HG02798 (cell line): ENCODE measurements around the gene THEMIS2.
"Not testable (repeated sequence)": the region's sequence is repeated elsewhere in the genome, so short reads cannot be mapped to it uniquely, and the experiment has no call there.

Source experiments
- ATAC-seq: cut with Tn5 transposase; IDR thresholded peaks from one replicate; pipeline ENCODE4 v1.9.1; 2021; ENCODE audit warnings: mild to moderate bottlenecking; ENCODE audit not compliant: unreplicated experiment, poor library complexity

The THEMIS2 gene

DNA sequence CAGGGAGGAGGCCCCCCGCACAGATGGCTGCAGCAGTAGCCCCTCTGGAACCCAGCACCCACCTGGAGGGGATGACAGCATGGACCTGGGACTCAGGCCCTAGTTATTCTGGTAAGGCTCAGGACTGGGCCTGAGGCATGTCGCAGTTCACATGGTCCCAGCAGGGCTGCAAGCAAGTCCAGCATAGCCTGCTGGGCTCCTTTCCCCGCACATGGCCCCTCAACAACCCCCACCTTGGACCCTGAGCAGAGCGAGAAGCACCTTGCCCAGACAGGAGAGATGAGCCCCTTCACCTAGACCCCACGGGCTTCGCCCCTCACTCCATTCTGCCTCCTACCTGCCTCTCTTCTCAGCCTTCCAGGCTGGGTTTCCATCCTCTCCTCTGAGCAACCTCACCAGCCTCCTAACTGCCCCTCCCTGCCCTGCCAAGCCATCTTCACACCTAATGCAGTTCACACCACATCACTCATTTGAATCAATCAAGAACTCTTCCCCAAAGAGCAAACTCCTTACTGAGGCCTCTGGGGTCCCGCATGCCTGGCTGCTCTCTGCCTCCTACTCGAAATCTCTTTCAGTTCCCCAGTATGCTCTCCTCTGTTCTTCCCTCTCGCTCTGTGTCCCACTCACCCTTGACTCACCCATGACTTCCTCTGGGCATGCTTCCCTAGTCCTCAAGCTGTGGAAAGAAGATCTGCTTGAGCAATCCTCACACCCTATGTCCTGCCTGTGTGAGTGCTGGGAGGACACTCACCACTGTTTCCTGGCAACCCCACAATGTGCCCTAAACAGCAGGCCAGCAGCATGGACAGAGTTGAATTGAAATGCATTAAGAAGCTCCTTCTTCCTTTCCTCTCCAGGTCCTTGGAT is 9.4 kb upstream of the THEMIS2 start:
- ATAC-seq: no peak

DNA sequence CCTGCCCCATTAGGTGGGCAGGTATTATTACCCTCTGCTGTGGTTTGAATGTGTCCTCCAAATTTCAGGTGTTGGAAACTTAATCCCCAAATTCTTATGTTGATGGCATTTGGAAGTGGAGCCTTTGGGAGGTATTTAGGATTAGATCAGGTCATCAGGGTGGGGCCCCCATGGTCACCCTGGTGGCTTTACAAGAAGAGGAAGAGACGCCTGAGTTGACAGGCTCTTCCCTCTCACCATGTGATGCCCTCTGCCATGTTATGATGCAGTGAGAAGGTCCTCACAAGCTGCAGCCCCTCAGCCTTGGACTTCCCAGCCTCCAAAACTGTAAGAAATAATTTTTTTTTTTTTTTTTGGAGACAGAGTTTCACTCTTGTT is 8.8 kb upstream of the THEMIS2 start:
- no peak for ATAC-seq

DNA sequence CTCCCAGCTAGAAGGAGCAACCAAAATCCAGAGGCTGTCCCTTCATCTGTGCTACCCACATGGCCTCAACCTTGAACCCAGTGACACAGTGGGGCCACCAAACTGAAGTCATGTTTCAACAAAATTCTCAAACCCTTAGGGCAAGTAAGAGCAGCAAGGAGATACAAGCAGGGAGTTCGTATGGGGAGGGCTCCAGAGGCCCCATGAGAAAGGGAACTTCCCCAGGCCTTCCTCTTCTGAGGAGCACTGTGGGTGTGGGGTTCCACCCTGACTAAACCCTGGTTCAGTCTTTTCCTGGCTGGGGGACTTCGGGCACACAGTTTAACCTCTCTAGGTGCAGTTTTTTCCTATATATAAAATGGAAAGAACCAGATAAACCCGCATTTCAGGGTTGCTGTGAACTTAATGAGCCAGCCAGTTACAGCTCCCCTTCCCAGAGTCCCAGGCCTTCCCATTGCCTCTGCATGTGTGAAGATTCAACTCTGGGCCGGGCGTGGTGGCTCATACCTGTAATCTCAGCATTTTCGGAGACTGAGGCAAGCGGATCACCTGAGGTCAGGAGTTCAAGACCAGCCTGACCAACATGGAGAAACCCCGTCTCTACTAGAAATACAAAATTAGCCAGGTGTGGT is 8.0 kb upstream of the THEMIS2 start:
- ATAC-seq: no peak

DNA sequence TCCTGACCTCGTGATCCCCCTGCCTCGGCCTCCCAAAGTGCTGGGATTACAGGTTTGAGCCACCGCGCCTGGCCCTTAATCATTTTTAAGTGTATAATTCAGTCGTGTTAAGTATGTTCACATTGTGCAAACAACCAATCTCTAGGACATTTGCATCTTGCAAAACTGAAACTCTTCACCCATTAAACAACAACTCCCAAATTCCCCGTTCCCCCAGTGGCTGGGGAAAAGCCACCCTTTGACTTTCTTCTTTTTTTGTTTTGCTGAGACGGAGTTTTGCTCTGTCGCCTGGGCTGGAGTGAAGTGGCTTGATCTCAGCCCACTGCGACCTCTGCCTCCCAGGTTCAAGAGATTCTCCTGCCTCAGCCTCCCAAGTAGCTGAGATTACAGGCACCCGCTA is 6.5 kb upstream of the THEMIS2 start:
- no peak for ATAC-seq

DNA sequence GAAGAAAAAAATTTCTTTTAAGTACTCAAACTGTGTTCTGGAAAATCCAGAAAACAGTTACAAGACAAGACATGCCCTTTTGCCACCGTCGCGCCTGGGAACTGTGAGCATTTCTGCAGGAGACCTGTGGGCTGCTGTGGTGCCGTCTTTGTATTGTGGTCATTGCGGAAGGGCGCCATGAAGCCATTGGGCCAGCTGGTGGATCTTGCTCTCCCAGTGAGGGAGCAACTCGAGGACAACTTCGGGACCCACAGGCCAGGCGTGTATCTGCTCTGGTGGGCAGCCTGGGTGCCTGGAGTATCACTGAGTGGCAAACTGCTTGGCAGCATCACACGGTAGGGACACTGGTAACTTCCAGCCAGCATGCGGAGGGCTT is 3.8 kb upstream of the THEMIS2 start:
- no peak for ATAC-seq

DNA sequence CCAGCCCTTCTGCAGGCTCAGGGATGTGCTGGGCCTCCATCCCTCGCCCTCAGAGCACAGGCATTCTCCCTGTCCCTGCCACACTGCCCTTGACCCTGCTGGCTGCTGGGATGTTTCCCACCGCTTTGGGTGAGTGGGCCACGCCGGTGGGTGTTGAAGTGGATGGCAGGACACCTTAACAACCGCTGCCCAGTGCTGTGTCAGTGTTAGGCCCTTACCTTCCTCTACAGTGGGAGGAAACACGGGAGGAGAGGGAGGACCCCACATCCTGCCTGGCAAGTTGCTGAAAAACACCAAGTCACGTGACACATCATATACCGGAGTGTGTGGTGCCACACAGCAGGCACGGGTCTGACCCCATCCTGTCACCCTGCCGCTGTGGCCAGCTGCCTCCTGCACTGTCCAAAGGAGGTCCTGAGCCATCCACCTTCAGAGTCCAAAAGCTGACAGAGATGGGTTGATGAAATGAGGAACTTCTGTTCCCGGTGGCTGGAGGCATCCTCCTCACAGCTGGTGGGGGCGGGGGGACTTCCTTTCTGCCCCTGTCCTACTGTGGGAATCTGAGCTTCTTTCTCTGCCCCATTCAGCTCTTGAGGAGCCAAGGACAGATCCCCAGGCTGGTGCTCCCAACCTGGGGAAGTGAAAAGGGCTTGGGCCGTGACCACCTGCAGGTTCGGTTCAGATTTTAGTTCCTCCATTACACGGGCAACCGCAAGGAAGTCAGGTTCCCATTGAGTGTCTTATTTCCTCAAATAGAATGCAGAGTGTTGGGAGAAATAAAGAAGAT is 3.2 kb upstream of the THEMIS2 start:
- peak; percentile 40 for ATAC-seq

DNA sequence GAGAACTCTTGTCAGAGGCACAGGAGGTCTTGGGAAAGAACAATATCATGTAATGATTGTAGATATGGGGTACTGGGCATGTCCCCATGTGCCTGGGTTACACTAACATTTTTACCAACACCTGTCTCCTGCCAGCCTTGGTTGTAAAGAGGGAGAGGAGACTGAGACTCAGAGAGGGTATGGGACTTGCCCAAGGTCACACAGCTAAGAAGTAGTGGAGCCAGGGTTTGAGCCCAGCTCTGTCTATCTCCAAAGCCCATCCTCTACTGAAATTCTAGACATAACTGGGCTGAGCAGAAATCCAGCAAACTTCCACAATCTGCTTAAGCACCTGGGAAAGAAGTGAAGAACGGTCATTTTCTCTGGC is 2.6 kb upstream of the THEMIS2 start:
- no peak for ATAC-seq

DNA sequence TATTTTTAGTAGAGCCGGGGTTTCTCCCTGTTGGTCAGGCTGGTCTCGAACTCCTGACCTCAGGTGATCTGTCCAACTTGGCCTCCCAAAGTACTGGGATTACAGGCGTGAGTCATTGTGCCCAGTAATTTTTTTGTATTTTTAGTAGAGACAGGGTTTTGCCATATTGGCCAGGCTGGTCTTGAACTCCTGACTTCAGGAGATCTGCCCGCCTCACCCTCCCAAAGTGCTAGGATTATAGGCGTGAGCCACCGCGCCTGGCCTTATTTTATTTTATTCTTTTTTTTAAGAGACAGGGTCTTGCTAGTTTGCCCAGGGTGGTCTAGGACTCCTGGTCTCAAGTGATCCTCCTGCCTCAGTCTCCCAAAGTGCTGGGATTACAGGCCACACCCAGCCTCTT is 1.3 kb upstream of the THEMIS2 start:
- not testable (repeated sequence) for ATAC-seq

DNA sequence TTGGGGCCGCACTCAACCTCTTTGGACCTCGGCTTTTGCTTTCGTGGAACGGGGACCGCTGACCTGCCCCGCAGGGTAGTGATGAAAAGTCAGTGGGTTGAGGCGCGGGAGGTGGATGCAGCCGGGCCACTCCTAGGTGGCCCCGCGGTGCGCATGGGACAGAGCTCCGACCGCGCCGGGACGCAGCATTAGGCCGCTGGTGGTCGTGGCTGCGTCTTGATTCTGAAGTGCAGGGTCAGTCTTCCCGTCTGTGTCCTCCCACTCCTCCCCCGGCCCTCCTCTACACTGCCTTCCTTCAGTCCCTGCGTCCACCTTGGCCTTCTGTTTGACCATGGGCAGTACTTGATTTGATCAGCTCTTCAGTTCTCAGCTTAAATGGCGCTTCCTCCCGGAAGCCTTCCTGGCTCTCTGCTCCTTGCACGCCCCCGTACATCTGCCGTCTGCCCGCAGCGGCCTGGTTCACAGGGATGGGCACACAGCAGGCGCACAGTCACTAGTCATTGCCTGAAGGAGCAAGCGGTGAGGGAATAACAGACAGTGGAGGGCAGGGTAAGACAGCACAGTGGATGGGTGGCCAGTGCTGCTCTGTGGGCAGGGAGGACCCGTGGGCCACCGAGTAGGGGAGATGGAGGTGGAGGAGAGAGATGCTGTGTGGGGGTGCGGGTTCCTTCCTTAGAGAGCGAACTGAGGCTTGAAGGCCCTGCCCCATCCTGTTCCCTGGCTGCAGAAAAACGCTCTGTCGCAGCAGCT is 633 bp downstream of the THEMIS2 start:
- no peak for ATAC-seq

DNA sequence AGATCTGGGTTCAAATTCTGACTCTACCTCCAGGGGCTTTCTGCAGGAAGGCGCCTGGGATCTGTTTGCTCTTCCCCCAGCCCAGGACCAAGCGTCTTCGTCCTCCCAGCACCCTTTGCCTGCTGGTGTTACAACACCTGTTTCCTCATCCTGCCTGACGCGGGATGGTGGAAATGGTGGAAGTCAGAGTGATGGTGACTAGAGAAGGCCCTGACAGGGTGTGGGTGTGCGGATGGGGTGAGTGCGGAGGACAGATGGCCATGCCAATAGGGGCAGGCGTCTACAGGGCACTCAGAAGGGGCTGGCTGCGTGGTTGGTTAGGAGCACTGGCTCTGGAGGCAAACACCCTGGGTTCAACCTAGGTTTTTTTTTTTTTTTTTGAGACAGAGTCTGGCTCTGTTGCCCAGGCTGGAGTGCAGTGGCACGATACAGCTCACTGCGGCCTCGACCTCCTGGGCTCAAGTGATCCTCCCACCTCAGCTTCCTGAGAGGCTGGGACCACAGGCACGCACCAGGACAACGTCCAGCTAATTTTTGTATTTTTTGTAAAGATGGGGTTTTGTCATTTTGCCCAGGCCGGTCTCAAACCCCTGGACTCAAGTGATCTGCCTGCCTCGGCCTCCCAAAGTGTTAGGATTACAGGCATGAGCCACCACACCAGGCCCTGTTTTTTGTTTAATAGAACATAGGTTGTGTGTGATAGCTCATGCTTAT is 1.5 kb downstream of the THEMIS2 start:
- ATAC-seq: no peak

DNA sequence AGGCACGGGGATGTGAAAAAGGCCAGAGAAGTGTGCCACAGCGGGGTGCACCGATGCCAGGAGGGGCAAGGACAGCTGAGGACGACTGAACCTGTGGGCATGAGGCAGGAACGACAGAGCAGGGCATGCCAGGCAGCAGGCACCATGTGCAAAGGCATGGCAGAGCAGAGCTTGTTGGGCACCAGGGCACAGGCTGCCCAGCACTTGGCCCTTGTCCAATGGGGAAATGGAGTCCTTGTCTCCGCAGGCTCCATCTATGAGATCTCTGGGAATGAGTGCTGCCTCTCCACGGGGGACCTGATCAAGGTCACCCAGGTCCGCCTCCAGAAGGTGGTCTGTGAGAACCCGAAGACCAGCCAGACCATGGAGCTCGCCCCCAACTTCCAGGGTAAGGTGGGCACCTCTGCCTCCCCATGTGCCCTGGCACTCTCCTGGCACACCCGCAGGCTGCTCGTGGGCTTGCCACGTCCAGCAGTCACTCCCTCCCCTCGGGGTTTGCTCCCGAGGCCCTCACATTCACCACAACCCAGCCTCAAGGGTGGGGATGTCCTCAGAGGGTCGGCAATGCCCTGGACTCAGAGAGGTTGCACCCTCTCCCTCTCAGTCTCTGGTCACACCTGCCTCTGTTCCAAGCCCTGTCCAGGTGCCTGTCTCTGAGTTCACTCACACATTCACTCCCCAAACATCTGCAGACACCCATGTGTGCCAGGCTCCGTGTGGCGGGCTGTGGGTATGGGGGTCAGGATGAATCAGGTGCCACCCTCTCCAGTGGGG is 4.2 kb downstream of the THEMIS2 start:
- no peak for ATAC-seq

DNA sequence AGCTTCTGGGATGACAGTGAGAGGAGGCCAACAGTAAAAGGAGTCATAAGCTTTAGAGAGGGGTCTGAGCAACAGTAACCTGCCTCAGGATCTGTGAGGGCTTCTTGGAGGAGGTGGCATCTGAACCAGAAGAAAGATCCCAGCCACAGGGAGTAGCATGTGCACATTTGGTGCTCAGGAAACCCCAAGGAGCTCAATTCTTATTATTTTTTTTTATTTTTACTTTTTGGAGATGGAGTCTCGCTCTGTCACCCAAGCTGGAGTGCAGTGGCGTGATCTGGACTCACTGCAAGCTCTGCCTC is 4.7 kb downstream of the THEMIS2 start:
- ATAC-seq: no peak

DNA sequence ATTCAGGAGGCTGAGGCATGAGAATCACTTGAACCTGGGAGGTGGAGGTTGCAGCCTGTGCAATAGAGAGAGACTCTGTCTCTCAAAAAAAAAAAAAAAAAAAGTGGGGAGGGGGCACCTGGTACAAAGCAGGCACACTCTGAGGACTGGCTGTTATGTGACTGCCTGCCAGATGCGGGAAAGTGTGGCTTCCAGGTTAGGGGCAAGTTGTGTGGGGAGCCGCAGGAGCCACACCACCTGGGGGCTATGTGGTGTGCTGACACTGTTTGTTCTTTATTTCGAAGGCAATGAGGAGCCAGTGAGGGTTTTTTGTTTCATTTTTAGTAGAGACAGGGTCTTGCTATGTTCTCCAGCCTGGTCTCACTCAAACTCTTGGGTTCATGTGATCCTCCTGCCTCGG is 5.7 kb downstream of the THEMIS2 start:
- ATAC-seq: no peak

DNA sequence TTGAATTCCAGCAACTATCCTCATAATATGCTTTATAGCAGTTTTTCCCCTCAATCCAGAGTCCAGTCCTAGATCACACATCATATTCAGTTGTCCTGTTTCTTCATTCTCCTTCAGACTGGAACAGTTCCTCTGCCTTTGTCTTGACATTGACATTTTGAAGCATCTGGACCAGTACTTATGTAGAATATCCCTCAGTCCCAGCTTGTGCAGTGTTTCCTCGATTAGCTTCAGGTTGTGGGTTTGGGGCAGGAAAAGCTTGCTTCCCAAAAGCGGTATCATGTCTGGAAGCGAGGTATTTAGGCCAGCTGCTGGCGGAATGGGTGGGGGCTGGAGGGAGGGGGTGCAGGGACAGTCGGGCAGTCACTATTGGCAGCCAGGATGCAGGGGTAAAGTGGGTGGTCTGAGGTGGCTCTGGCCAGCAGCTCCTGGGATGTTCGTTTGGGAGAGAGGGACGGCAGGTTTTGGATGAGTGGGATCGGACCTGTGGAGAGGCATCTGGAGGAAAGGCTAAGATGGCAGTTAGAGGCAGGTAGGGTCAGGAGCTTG is 6.5 kb downstream of the THEMIS2 start:
- no peak for ATAC-seq

DNA sequence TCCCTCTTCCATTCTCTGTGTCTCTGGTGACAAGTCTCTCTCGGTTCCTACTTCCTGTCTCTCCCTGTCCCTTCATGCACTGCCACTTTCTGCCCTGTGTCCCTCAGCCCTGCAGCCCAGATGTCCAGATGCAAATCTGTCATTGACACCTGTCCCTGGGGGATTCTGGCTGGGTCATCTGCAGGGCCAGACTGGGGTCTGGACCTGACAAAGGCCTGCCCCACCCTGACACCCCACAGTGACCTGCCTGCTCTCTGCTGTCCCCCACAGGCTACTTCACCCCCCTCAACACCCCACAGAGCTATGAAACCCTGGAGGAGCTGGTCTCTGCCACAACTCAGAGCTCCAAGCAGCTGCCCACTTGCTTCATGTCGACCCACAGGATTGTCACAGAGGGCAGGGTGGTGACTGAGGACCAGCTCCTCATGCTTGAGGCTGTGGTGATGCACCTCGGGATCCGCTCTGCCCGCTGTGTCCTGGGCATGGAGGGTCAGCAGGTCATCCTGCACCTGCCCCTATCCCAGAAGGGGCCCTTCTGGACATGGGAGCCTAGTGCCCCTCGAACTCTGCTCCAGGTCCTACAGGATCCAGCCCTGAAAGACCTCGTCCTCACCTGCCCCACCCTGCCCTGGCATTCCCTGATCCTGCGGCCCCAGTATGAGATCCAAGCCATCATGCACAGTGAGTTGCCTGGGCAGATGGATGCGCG is 7.2 kb downstream of the THEMIS2 start:
- ATAC-seq: no peak

DNA sequence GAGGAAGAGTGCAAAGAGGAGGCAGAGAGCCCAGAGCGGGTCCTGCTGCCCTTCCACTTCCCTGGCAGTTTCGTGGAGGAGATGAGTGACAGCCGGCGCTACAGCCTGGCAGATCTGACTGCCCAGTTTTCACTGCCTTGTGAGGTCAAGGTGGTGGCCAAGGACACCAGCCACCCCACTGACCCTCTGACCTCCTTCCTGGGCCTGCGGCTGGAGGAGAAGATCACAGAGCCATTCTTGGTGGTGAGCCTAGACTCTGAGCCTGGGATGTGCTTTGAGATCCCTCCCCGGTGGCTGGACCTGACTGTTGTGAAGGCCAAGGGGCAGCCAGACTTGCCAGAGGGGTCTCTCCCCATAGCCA is 10.2 kb downstream of the THEMIS2 start:
- ATAC-seq: no peak

DNA sequence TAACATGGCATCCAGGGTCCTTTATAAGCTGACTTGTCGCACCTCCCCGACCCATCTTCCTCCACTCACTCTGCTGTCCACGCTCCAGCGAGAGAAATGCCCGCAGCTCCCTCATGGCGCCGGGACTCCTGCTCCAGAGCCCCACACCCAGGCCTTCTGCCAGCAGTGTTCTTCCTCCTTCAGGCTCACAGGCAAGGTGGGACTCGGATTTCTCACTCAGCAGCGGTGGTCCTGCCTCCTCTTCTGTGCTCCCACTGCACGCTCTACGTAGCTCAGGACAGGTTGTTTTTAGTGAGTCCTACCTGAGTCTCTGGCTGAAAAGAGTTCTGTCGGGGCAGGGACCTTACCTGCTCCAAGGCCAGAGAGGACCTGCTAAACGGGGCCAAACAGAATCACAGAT is 11.2 kb downstream of the THEMIS2 start:
- no peak for ATAC-seq

DNA sequence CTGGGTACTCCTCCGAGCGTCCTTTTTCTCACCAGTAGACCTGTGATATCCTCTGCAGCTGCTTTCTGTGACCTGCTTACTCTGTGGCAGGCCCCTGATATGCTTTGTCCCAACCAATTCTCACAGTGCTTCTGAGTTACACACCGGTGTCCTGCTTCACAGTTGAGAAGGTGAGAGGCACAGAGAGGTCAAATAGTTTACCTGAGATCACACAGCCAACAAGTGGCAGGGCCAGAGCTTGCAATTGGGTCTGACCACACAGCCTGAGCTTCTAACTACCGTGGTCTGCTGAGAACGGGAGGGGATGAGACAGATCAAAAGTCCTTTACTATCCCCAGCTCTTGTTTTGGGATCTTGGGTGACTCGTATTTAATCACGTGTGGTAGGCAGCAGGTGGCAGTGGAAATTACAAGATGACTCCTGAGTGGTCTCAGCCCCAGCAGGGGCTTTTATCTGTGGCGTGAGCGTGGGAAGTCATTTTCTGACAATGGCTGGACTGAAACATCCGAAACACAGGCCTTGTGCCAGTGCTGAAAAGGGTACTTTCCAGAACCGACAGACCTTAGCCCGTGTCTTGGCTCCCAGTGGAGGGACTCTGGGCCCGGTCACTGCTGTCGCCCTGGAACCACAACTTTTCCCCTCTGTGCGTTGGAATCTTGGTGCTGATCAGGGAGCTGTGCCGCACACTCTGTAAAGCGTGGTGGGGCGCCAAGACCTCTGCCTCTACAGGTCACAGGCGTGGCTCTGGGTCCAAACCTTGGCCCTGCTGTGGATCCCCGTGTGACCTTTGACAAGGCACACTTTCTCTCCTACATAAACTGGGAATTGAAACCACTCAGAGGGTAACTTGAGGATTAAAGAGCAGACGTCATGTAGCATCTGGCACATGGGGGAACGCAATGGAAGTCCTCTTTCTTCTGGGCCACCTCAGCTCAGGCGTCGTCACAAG is 11.9 kb downstream of the THEMIS2 start:
- peak; percentile 61 for ATAC-seq
